Astrocyte (in vitro differentiated cells and primary cell): ENCODE data around the gene PIK3CD. TPM values are rescaled to one million over a fixed set of nuclear protein-coding genes. Genes with fewer than 3 reads are reported as not detected.

Source experiments
- DNase-seq: peaks from one replicate; pipeline ENCODE4 v3.0.0-alpha.2; 2010; ENCODE audit warnings: low read depth
- FAIRE-seq: peaks from 2 replicates; lab custom pipeline; 2011; peaks lifted over from hg19 to GRCh38; lab: Jason Lieb, UNC
- H2AFZ ChIP-seq: 2 replicates; pipeline ENCODE4 v1.6.0; 2012; ENCODE audit warnings: low read depth, low read length, inconsistent platforms
- H3K27ac ChIP-seq: 2 replicates; pipeline ENCODE4 v1.5.1; 2011; ENCODE audit warnings: low read depth, low read length, inconsistent platforms
- H3K27me3 ChIP-seq: 2 replicates; pipeline ENCODE4 v1.6.0; 2011; ENCODE audit warnings: low read length, inconsistent platforms; ENCODE audit not compliant: insufficient read depth
- H3K36me3 ChIP-seq: 2 replicates; pipeline ENCODE4 v1.5.1; 2011; ENCODE audit warnings: low read length, inconsistent platforms; ENCODE audit not compliant: insufficient read depth
- H3K4me1 ChIP-seq: 2 replicates; pipeline ENCODE4 v1.5.1; 2011; ENCODE audit warnings: low read length, inconsistent platforms; ENCODE audit not compliant: insufficient read depth
- H3K4me2 ChIP-seq: 2 replicates; pipeline ENCODE4 v1.6.0; 2012; ENCODE audit warnings: low read length, inconsistent platforms
- H3K4me3 ChIP-seq: 2 replicates; pipeline ENCODE4 v1.5.1; 2011; ENCODE audit warnings: low read depth, mild to moderate bottlenecking, low read length, inconsistent platforms; ENCODE audit not compliant: insufficient read depth
- H3K79me2 ChIP-seq: 2 replicates; pipeline ENCODE4 v1.6.0; 2012; ENCODE audit warnings: mild to moderate bottlenecking, low read length, inconsistent platforms; ENCODE audit not compliant: insufficient read depth
- H3K9ac ChIP-seq: 2 replicates; pipeline ENCODE4 v1.6.0; 2012; ENCODE audit warnings: mild to moderate bottlenecking, low read length, inconsistent platforms
- H3K9me3 ChIP-seq: 2 replicates; pipeline ENCODE4 v1.5.1; 2012; ENCODE audit warnings: low read depth, mild to moderate bottlenecking, low read length, inconsistent platforms; ENCODE audit not compliant: insufficient read depth
- H4K20me1 ChIP-seq: 2 replicates; pipeline ENCODE4 v1.6.0; 2012; ENCODE audit warnings: low read length, inconsistent platforms; ENCODE audit not compliant: insufficient read depth
- H3K27ac Mint-ChIP-seq: one replicate; pipeline ENCODE4 v1.8.0; 2021; ENCODE audit warnings: mild to moderate bottlenecking, mixed read lengths; ENCODE audit not compliant: unreplicated experiment
- H3K27me3 Mint-ChIP-seq: one replicate; pipeline ENCODE4 v1.8.0; 2021; ENCODE audit warnings: low read depth, mixed read lengths; ENCODE audit not compliant: unreplicated experiment
- H3K36me3 Mint-ChIP-seq: one replicate; pipeline ENCODE4 v1.8.0; 2021; ENCODE audit warnings: low read depth, mixed read lengths; ENCODE audit not compliant: unreplicated experiment
- H3K4me1 Mint-ChIP-seq: one replicate; pipeline ENCODE4 v1.8.0; 2021; ENCODE audit warnings: low read depth, mixed read lengths; ENCODE audit not compliant: unreplicated experiment
- H3K4me3 Mint-ChIP-seq: one replicate; pipeline ENCODE4 v1.8.0; 2021; ENCODE audit warnings: mild to moderate bottlenecking, moderate library complexity, mixed read lengths; ENCODE audit not compliant: unreplicated experiment
- H3K9me3 Mint-ChIP-seq: one replicate; pipeline ENCODE4 v1.8.0; 2021; ENCODE audit warnings: mild to moderate bottlenecking, mixed read lengths; ENCODE audit not compliant: unreplicated experiment
- CTCF ChIP-seq: IDR thresholded peaks from 2 replicates; pipeline ENCODE4 v1.5.1; 2011; ENCODE audit warnings: low read depth, mild to moderate bottlenecking, inconsistent platforms, low read length, moderate library complexity; ENCODE audit not compliant: insufficient read depth
- EZH2 ChIP-seq: IDR thresholded peaks from 2 replicates; pipeline ENCODE4 v1.6.1; 2012; ENCODE audit warnings: mild to moderate bottlenecking, low read length, inconsistent platforms; ENCODE audit not compliant: insufficient read depth
- total RNA-seq: library from RNA; stranded (reverse); gene quantifications from 2 replicates; pipeline ENCODE4 v1.2.1, GENCODE V29; 2021

Gene PIK3CD
- total RNA-seq, 1 donor from 2014 or later, result 29.5 TPM

GRCh38 chr1:9676815-9677393 lies 25.4 kb downstream of the PIK3CD start:
- H3K27me3 ChIP-seq, result no peaks in the 10 kb centered on the region
- H3K4me2 ChIP-seq, result no peak overlapping the region
- no peaks in the 10 kb centered on the region for H3K9me3 ChIP-seq
- H3K4me1 Mint-ChIP-seq, result no peaks in the 10 kb centered on the region
- H3K4me1 ChIP-seq, result peaks cover 2% of the 10 kb centered on the region
- no peaks in the 10 kb centered on the region for H3K36me3 ChIP-seq
- H3K9me3 Mint-ChIP-seq, result no peaks in the 10 kb centered on the region
- no peak overlapping the region for H3K27ac Mint-ChIP-seq
- H3K36me3 Mint-ChIP-seq, result no peaks in the 10 kb centered on the region
- H3K9ac ChIP-seq, result no peak overlapping the region
- no peak for TF ChIP-seq CTCF
- no peak for TF ChIP-seq EZH2
- H3K27ac ChIP-seq, result no peak overlapping the region
- FAIRE-seq (no peak), DNase-seq (no peak)
- H2AFZ ChIP-seq, result no peak overlapping the region
- H4K20me1 ChIP-seq, result no peaks in the 10 kb centered on the region
- no peak overlapping the region for H3K4me3 Mint-ChIP-seq
- no peaks in the 10 kb centered on the region for H3K79me2 ChIP-seq
- H3K4me3 ChIP-seq, result no peak overlapping the region
- peaks cover 5% of the 10 kb centered on the region for H3K27me3 Mint-ChIP-seq

- TF ChIP-seq CTCF, result no peak
- no peaks in the 10 kb centered on the region for H3K4me1 Mint-ChIP-seq
- H3K27me3 Mint-ChIP-seq, result peaks cover 5% of the 10 kb centered on the region
- Histone ChIP-seq H3K4me3 (no peak overlapping the region), H2AFZ (no peak overlapping the region), H3K27me3 (no peaks in the 10 kb centered on the region), H4K20me1 (no peaks in the 10 kb centered on the region), H3K4me1 (no peaks in the 10 kb centered on the region), H3K9me3 (no peaks in the 10 kb centered on the region), H3K4me2 (no peak overlapping the region), H3K79me2 (no peaks in the 10 kb centered on the region), H3K27ac (no peak overlapping the region), H3K36me3 (no peaks in the 10 kb centered on the region), H3K9ac (no peak overlapping the region)
- no peak overlapping the region for H3K27ac Mint-ChIP-seq
- DNase-seq (no peak), FAIRE-seq (no peak)
- no peaks in the 10 kb centered on the region for H3K36me3 Mint-ChIP-seq
- H3K4me3 Mint-ChIP-seq, result no peak overlapping the region
- no peaks in the 10 kb centered on the region for H3K9me3 Mint-ChIP-seq
Observed at GRCh38 chr1:9680091-9680490, 28.6 kb downstream of the PIK3CD start.

GRCh38 chr1:9680828-9681227 lies 29.3 kb downstream of the PIK3CD start:
- FAIRE-seq, result no peak
- H3K4me1 ChIP-seq, result no peaks in the 10 kb centered on the region
- DNase-seq, result no peak
- no peak overlapping the region for H3K4me3 Mint-ChIP-seq
- no peaks in the 10 kb centered on the region for H3K27me3 ChIP-seq
- no peak overlapping the region for H3K4me3 ChIP-seq
- no peak overlapping the region for H3K27ac Mint-ChIP-seq
- TF ChIP-seq CTCF, result no peak
- TF ChIP-seq EZH2, result no peak
- H3K9me3 ChIP-seq, result no peaks in the 10 kb centered on the region
- no peaks in the 10 kb centered on the region for H4K20me1 ChIP-seq
- H3K27ac ChIP-seq, result no peak overlapping the region
- no peak overlapping the region for H3K4me2 ChIP-seq
- H3K9me3 Mint-ChIP-seq, result no peaks in the 10 kb centered on the region
- H2AFZ ChIP-seq, result no peak overlapping the region
- no peak overlapping the region for H3K9ac ChIP-seq
- peaks cover 5% of the 10 kb centered on the region for H3K27me3 Mint-ChIP-seq
- H3K36me3 ChIP-seq, result no peaks in the 10 kb centered on the region
- no peaks in the 10 kb centered on the region for H3K4me1 Mint-ChIP-seq
- no peaks in the 10 kb centered on the region for H3K79me2 ChIP-seq
- no peaks in the 10 kb centered on the region for H3K36me3 Mint-ChIP-seq
